PFSK-1 (cell line): ENCODE measurements around the gene OSGIN1.

ENCODE experiments used
- FOXP2 ChIP-seq: optimal IDR thresholded peaks from 2 replicates; pipeline ENCODE3; 2011; ENCODE audit warnings: borderline replicate concordance, control low read depth, inconsistent platforms; ENCODE audit not compliant: insufficient read depth; ENCODE audit errors: extremely low read length, extremely low read depth
- POLR2AphosphoS5 ChIP-seq: IDR thresholded peaks from 2 replicates; pipeline ENCODE4 v1.6.1; 2012; ENCODE audit warnings: low read depth, mild to moderate bottlenecking, control low read depth, low read length, moderate library complexity
- SIN3A ChIP-seq: IDR thresholded peaks from 2 replicates; pipeline ENCODE4 v1.6.1; 2012; ENCODE audit warnings: mild to moderate bottlenecking, low read length, moderate library complexity, borderline replicate concordance; ENCODE audit not compliant: insufficient read depth
- TAF1 ChIP-seq: IDR thresholded peaks from 2 replicates; pipeline ENCODE4 v1.6.1; 2012; ENCODE audit warnings: low read length, control low read depth, borderline replicate concordance; ENCODE audit not compliant: insufficient read depth

DNA sequence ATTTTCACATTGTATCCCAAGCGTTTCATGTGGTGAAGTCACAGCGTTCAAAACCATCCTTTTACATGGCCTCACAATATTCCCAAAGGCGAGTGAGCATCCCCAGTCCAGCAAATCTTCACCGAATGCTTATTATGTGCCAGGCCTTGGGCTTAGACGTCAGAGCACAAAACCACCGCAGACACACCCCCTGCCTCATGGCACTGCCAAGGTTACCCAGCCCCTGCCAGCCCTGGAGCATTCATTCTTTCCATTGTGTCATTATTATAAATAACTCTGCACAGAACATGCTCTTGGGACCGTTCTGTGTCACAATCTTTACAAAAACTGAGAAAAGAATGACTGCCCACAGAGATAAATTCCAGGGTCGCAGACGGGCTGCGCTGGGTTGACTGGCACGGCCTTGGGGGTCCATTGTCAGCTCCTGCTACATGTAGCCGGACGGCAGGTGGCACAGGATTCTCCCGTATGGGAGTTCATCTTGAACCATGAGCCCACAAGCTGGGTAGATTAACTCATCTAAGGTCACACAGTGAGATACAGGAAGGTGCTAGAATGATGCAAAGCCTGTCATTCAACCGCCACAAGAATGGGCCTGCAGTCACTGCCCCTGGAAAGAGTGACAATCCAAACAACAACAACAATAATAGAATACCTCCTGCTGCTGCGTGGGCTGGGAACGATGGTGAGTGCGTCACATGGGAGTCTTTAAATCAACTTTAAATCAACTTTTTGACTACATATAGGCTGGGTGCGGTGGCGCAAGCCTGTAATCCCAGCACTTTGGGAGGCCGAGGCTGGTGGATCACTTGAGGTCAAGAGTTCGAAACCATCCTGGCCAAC lies 10.5 kb downstream of the OSGIN1 start:
- TF ChIP-seq POLR2AphosphoS5 (no peak), TAF1 (no peak), FOXP2 (no peak), SIN3A (no peak)
